CD4-positive, alpha-beta T cell treated with Interleukin-15 for 1 hour (primary cell): Measurements from ENCODE around the gene EPS8L3.
"Not testable (repeated sequence)": the region's sequence is repeated elsewhere in the genome, so short reads cannot be mapped to it uniquely, and the experiment has no call there.

Source experiments
- DNase-seq: peaks from one replicate; pipeline ENCODE4 v3.0.0-alpha.2; 2020

The EPS8L3 gene, protein sequence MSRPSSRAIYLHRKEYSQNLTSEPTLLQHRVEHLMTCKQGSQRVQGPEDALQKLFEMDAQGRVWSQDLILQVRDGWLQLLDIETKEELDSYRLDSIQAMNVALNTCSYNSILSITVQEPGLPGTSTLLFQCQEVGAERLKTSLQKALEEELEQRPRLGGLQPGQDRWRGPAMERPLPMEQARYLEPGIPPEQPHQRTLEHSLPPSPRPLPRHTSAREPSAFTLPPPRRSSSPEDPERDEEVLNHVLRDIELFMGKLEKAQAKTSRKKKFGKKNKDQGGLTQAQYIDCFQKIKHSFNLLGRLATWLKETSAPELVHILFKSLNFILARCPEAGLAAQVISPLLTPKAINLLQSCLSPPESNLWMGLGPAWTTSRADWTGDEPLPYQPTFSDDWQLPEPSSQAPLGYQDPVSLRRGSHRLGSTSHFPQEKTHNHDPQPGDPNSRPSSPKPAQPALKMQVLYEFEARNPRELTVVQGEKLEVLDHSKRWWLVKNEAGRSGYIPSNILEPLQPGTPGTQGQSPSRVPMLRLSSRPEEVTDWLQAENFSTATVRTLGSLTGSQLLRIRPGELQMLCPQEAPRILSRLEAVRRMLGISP

GRCh38 chr1:109763646-109764415 lies at the start of gene EPS8L3:
Gene EPS8L3, minus strand, starts transcription at chr1:109763923. Its CDS starts 2,174 bp downstream, at chr1:109761749.
- no peak for DNase-seq

GRCh38 chr1:109812691-109813393 lies 49.1 kb upstream of the EPS8L3 start:
- DNase-seq, result no peak

DNA sequence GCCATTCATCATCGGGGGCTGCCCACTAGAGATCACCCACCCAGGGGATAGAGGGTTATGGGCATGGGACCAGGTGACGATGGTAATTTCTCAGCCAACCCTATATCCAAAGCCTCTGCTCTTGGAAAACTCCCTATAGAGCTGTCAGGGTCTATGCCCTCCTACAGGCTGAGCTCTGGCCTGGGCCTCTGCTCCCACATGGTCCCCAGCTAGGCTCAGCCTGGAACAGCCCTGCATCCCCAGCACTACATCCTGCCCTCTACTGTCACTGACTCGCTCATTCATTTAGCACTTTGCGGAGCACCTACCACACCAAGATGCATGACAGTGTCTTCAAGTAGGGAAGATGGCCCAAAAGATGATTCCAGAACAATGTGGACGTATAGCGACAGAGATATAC lies 45.0 kb upstream of the EPS8L3 start:
- no peak for DNase-seq

DNA sequence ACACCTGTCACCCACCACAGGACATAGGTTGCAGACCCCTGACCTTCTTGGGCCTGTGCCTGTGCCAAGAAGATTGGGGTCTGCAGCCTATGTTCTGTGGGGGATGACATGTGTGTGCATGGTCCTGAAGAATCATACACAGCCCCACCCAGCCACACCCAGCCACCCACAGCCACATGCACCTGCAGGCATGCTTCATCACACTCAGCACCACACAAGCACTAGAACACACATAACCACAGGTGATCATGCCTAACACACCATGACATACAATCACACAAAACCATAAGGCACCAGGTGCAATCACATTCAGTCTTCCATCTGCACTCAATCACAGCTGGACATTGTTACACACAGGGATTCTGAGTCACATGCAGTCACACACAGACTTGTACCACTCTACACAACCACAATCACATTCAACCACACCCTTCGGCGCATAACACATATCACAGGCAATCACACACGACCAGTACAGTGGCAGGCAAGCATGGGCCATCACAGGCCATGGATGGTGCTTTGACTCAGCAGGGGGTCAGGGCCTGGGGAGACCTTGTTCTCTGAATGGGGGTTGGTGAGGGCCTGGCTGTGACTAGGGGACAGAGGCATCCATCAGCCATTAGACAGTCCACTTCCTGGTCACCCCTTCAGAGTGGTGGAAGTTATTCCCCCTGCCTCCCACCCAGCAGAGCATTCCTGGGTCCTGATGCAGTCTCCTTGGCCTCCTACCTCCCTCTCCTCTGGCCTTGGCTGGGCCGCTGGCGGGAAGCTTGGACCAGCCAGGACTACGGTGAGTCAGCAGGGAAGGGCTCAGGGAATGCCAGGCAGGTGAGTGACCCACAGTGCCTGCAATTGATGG lies 44.3 kb upstream of the EPS8L3 start:
- DNase-seq, result no peak

DNA sequence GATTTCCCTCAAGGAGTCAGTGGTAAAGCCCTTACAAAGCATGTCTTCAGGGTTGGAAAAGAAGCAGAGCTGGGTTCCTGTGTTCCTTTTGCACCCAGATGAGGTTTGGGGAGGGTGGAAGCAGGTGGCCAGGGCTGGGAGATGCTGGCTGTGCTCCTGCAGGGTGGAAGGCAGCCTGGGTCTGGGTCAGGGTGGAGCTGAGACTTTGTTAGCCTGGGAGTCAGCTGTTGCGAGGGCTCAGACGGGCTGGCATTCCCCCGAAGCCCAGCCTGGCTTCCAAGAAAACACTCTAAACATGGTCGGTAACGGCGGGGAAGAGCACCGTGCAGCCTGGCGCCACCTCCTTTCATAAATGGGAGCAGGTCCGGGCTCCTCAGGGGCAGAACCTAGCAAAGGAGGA lies 43.7 kb upstream of the EPS8L3 start:
- no peak for DNase-seq

GRCh38 chr1:109806733-109807400 lies 43.1 kb upstream of the EPS8L3 start:
- no peak for DNase-seq

DNA sequence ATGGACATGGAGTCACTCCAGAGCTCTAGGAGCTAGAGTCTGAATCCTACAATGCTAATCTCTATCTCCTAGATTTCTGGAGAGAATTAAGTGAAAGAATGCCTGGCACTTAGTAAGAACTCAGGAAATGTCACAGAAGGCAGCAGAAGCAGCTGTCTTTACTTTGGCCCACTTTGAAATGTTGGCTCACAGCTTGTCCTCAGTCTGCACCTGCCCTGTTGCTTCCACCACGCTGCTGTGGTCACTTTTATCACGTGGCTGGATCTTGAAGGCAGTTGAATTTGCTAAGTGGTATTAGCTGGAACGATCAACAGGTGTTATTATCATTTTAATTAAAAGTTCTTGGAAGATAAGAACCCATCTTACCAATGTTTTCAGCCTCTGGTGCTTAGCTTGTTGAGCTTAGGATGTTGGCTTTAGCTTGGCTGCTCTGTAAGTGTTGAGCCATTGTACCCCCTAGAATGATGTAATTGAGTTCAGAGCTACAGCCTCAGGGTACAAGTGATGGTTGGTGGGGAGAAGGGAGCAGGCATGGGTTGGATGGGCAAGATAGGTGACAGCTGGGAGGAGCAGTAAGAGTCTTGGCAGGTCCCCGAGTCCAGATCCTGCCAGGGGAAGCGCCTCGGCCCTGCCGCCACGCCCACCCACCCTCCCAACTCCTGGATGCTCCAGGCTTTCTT lies 41.9 kb upstream of the EPS8L3 start:
- no peak for DNase-seq

- no peak for DNase-seq
These were observed 40.9 kb upstream of the EPS8L3 start for GRCh38 chr1:109804660-109805059.

- no peak for DNase-seq
These were observed 40.2 kb upstream of the EPS8L3 start for GRCh38 chr1:109803901-109804331.

DNA sequence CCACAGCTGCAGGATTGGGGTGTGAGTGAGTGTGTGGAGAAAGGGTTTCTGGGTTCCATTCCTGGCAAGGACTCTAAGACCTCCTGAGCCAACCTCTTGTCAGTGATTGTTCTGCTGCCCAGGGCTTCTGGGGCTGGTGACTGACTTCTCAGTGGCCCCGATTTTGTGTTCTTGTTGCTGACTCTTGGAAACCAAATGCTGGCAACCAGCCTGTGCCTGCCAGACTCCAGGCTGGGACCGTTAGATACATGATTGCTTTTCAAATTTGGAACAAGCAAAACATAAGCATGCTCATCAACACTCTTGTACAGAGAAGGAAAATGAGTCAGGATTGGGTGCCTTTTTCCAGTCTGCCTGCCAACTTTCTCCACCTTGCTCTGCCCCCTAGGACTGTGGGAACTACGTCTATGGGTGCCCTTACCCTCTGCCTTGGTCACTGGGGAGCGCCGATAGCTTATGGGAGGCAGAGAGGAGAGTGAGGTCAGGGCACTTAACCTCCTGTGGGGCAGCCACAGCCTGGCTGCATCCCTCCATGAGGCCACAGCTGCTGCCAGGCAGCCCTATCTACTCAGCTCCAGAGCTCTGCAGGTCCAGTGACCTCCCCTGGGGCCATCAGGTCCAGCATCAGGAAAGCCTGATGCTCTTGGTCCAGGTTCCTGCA lies 39.3 kb upstream of the EPS8L3 start:
- no peak for DNase-seq

GRCh38 chr1:109802136-109802900 lies 38.6 kb upstream of the EPS8L3 start:
- peak; percentile 40 for DNase-seq

- no peak for DNase-seq
These were observed 38.0 kb upstream of the EPS8L3 start for GRCh38 chr1:109801791-109802135.

- no peak for DNase-seq
These were observed 36.6 kb upstream of the EPS8L3 start for GRCh38 chr1:109800291-109800690.

GRCh38 chr1:109799445-109799844 lies 35.7 kb upstream of the EPS8L3 start:
- DNase-seq, result no peak

- not testable (repeated sequence) for DNase-seq
These were observed 33.5 kb upstream of the EPS8L3 start for GRCh38 chr1:109797303-109797595.

DNA sequence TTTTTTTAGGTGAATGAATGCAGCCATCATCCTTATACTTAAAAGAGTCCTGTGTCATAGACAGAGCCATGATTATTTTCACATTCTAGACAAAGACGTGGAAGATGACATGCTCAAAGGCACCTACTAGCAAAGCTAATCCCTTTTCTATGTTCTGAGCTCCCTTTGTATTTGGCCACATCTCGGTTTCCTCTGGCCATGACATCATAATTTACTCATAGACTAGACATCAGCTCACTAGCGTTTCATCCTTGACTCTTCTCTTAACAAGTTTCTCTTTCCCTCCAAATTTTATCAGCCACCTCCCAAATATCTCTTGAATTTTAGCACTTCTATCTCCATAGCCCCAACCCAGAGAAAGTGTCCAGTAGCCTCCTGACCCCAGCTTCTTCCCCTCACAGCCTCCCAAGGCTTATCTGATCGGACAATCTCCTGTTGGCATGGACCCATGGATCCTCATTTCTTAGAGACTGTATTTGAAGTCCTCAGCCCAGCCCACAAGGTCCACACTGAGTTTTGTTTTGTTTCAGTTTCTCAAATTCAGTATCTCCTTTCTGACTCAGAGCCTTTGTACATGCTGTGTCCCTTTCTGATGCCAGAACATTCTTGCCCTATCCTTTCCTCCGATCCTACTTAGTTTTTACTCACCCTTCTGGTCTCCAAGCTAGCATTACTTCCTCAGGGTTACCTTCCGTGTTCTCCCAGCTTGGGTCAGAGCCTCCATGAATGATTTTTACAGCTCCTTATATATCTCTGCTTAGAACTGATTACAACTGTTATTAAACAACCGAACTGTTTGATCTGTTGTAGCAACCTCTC lies 33.0 kb upstream of the EPS8L3 start:
- DNase-seq, result no peak

DNA sequence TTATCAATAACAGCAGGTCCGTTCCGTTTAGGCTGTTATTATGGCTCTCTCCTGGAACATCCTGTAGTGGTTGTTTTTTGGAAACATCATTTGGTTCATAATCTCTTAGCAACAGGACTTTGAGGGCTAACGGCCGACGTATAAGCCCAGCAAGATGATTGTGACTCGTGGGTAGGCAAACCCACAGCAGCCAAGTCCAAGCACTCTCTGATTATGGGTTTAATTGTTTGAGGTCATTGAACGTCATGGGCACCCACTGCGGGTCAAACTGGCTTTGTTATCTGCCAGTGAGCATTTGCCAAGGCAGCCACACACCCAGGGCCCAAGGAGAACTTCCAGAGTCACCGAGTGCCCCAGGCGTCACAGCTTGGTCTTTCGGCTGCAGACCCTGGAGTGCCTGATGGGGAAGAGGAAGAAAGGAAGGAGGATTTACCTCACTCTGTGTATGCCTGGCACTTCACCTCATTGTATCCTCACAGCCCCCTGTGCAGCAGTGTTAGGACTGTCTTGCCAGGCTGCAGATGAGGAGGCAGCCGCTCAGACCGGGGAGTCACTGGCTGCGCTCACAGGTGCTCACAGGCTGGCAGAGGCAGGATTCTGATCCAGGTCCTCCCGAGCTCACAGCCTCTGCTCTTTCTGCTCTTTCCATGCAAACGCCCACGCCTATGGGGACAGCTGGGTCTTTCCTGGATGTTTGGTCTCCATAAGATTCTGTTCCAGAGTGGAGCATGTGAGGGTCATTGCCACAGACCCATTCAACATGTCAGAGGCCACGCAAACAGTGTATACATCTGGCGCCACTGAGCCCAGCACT lies 30.8 kb upstream of the EPS8L3 start:
- no peak for DNase-seq
